Stimulated activated CD8-positive, alpha-beta memory T cell treated with anti-CD3 and anti-CD28 coated beads, Interleukin-4, amount 100 ng/mL, for 24 hours (primary cell): ENCODE results near the gene FAM174A.
"Not testable (repeated sequence)": the region's sequence is repeated elsewhere in the genome, so short reads cannot be mapped to it uniquely, and the experiment has no call there.

Source experiments
- DNase-seq: peaks from one replicate; pipeline ENCODE4 v3.0.0-alpha.2; 2020; ENCODE audit warnings: low read depth

FAM174A gene

GRCh38 chr5:100576217-100576751 is 41.1 kb downstream of the FAM174A start:
- no peak for DNase-seq

- DNase-seq: no peak
Measured at GRCh38 chr5:100577506-100577905, 42.3 kb downstream of the FAM174A start.

GRCh38 chr5:100584069-100584468 is 48.9 kb downstream of the FAM174A start:
- no peak for DNase-seq

GRCh38 chr5:100584889-100585288 is 49.7 kb downstream of the FAM174A start:
- no peak for DNase-seq

GRCh38 chr5:100590867-100591266 is 55.7 kb downstream of the FAM174A start:
- no peak for DNase-seq

GRCh38 chr5:100595152-100595811 is 60.1 kb downstream of the FAM174A start:
- DNase-seq: no peak

- DNase-seq: no peak
Measured at GRCh38 chr5:100595812-100596173, 60.6 kb downstream of the FAM174A start.

- no peak for DNase-seq
Measured at GRCh38 chr5:100598446-100598845, 63.3 kb downstream of the FAM174A start.

- no peak for DNase-seq
Measured at GRCh38 chr5:100600298-100600994, 65.3 kb downstream of the FAM174A start.

GRCh38 chr5:100603141-100603540 is 68.0 kb downstream of the FAM174A start:
- no peak for DNase-seq

- not testable (repeated sequence) for DNase-seq
Measured at GRCh38 chr5:100604021-100604420, 68.8 kb downstream of the FAM174A start.

GRCh38 chr5:100609594-100609993 is 74.4 kb downstream of the FAM174A start:
- no peak for DNase-seq

GRCh38 chr5:100614308-100614707 is 79.1 kb downstream of the FAM174A start:
- no peak for DNase-seq

GRCh38 chr5:100615362-100615761 is 80.2 kb downstream of the FAM174A start:
- no peak for DNase-seq

GRCh38 chr5:100616291-100616690 is 81.1 kb downstream of the FAM174A start:
- no peak for DNase-seq

GRCh38 chr5:100616981-100617380 is 81.8 kb downstream of the FAM174A start:
- no peak for DNase-seq

- no peak for DNase-seq
Measured at GRCh38 chr5:100623719-100624118, 88.5 kb downstream of the FAM174A start.

- DNase-seq: no peak
Measured at GRCh38 chr5:100634937-100635534, 99.9 kb downstream of the FAM174A start.
